HG03280 (cell line): ENCODE results near the gene SLC49A4.

Experiments
- ATAC-seq: cut with Tn5 transposase; IDR thresholded peaks from one replicate; pipeline ENCODE4 v1.9.1; 2021; ENCODE audit warnings: mild to moderate bottlenecking, moderate library complexity; ENCODE audit not compliant: unreplicated experiment

Gene SLC49A4

GRCh38 chr3:122843604-122844003 lies 48.7 kb downstream of the SLC49A4 start:
- no peak for ATAC-seq

- no peak for ATAC-seq
Observed at GRCh38 chr3:122857019-122857418, 62.1 kb downstream of the SLC49A4 start.

GRCh38 chr3:122858373-122858772 lies 63.5 kb downstream of the SLC49A4 start:
- ATAC-seq = no peak

- no peak for ATAC-seq
Observed at GRCh38 chr3:122859021-122859805, 64.3 kb downstream of the SLC49A4 start.

- no peak for ATAC-seq
Observed at GRCh38 chr3:122862381-122862780, 67.5 kb downstream of the SLC49A4 start.

GRCh38 chr3:122864498-122864897 lies 69.6 kb downstream of the SLC49A4 start:
- ATAC-seq = no peak

- ATAC-seq = no peak
Observed at GRCh38 chr3:122868322-122868721, 73.5 kb downstream of the SLC49A4 start.

- ATAC-seq = no peak
Observed at GRCh38 chr3:122873741-122874515, 79.1 kb downstream of the SLC49A4 start.

GRCh38 chr3:122875547-122876127 lies 80.8 kb downstream of the SLC49A4 start:
- ATAC-seq = no peak

- ATAC-seq = no peak
Observed at GRCh38 chr3:122880173-122880572, 85.3 kb downstream of the SLC49A4 start.

GRCh38 chr3:122880624-122881023 lies 85.8 kb downstream of the SLC49A4 start:
- ATAC-seq = no peak

GRCh38 chr3:122882361-122882947 lies 87.6 kb downstream of the SLC49A4 start:
- ATAC-seq = no peak

- ATAC-seq = no peak
Observed at GRCh38 chr3:122886251-122886650, 91.4 kb downstream of the SLC49A4 start.

GRCh38 chr3:122886946-122887345 lies 92.1 kb downstream of the SLC49A4 start:
- no peak for ATAC-seq

GRCh38 chr3:122890077-122890719 lies 95.3 kb downstream of the SLC49A4 start:
- ATAC-seq = no peak

GRCh38 chr3:122890720-122891220 lies 95.9 kb downstream of the SLC49A4 start:
- no peak for ATAC-seq

GRCh38 chr3:122892118-122892960 lies 97.5 kb downstream of the SLC49A4 start:
- no peak for ATAC-seq

- ATAC-seq = no peak
Observed at GRCh38 chr3:122893282-122893681, 98.4 kb downstream of the SLC49A4 start.

- no peak for ATAC-seq
Observed at GRCh38 chr3:122893754-122894668, 99.1 kb downstream of the SLC49A4 start.
